A549 (cell line): ENCODE results near the gene SHC1. TPM values are rescaled to one million over a fixed set of nuclear protein-coding genes. Genes with fewer than 3 reads are reported as not detected.

ENCODE experiments used
- ATAC-seq, 2 experiments: fragments of 200-7000 bp in 1 of 2; fragments of >200 bp in 1 of 2; cut with Nextera tagmentation in 1 of 2; cut with Tn5 transposase in 1 of 2; 3 replicates each; pipeline versions ENCODE4 v1.8.0 to v1.9.1; 2018 to 2020; ENCODE audit warnings: mild to moderate bottlenecking in 1 of 2, moderate library complexity in 1 of 2
- CTCF ChIA-PET: fragments of 300-600 bp; sonication (Branson Sonifier 250); formaldehyde crosslinking; extraction: SDS; loops from one replicate; lab custom pipeline; 2021; ENCODE audit warnings: antibody characterized with exemption, inconsistent platforms; lab: Yijun Ruan, JAX
- POLR2A ChIA-PET: fragments of 350-600 bp; formaldehyde crosslinking; extraction: SDS; loops from one replicate; lab custom pipeline; 2021; ENCODE audit warnings: antibody characterized with exemption, inconsistent platforms; lab: Yijun Ruan, JAX
- DNase-seq, 2 experiments: peaks; one replicate each; pipeline versions ENCODE4 v3.0.0 to v3.0.0-alpha.2; 2011 to 2016; ENCODE audit warnings: low read depth in 1 of 2, low spot score in 1 of 2
- FAIRE-seq: peaks from 2 replicates; lab custom pipeline; 2011; peaks lifted over from hg19 to GRCh38; lab: Jason Lieb, UNC
- H3K27ac ChIP-seq, 2 experiments: fragments of >200 bp; sonication (Bioruptor Twin); formaldehyde crosslinking; 3 replicates each; pipeline ENCODE4 v1.5.1; 2016 to 2017
- H3K4me1 ChIP-seq: fragments of >200 bp; sonication (Bioruptor Twin); formaldehyde crosslinking; 3 replicates; pipeline ENCODE4 v1.6.1; 2016
- H3K4me2 ChIP-seq: fragments of >200 bp; sonication (Bioruptor Twin); formaldehyde crosslinking; 3 replicates; pipeline ENCODE4 v1.6.1; 2016
- H3K4me3 ChIP-seq: fragments of >200 bp; sonication (Bioruptor Twin); formaldehyde crosslinking; 3 replicates; pipeline ENCODE4 v1.5.1; 2016
- H3K9me3 ChIP-seq: fragments of >200 bp; sonication (Bioruptor Twin); formaldehyde crosslinking; 3 replicates; pipeline ENCODE4 v1.6.1; 2016
- ATOH8 ChIP-seq: fragments of 250-450 bp; sonication (Bioruptor Pico); IDR thresholded peaks from 2 replicates; pipeline ENCODE4 v1.5.0; 2020; ENCODE audit warnings: low read depth, mild to moderate bottlenecking, moderate library complexity
- BHLHE40 ChIP-seq: IDR thresholded peaks from 2 replicates; pipeline ENCODE4 v1.6.1; 2012; ENCODE audit warnings: low read depth, low read length, inconsistent platforms
- CBX8 ChIP-seq: fragments of 200-600 bp; sonication (generic); IDR thresholded peaks from 2 replicates; pipeline ENCODE4 v1.6.1; 2016
- GATA3 ChIP-seq: IDR thresholded peaks from 2 replicates; pipeline ENCODE4 v1.6.1; 2012; ENCODE audit warnings: borderline replicate concordance
- JUN ChIP-seq, 2 experiments: fragments of >200 bp; sonication (Bioruptor Twin); formaldehyde crosslinking; IDR thresholded peaks; 2 replicates in 1 of 2; 3 replicates in 1 of 2; pipeline ENCODE4 v1.6.1; 2016 to 2017
- KDM5A ChIP-seq: fragments of 200-600 bp; sonication (generic); IDR thresholded peaks from 2 replicates; pipeline ENCODE4 v1.6.1; 2016; ENCODE audit warnings: antibody characterized with exemption, mild to moderate bottlenecking
- MAFK ChIP-seq: fragments of 450-650 bp; IDR thresholded peaks from 2 replicates; pipeline ENCODE4 v1.6.1; 2014; ENCODE audit not compliant: partially characterized antibody
- PBX3 ChIP-seq: IDR thresholded peaks from 2 replicates; pipeline ENCODE4 v1.6.1; 2012
- RNF2 ChIP-seq: fragments of 200-600 bp; sonication (generic); IDR thresholded peaks from 2 replicates; pipeline ENCODE4 v1.6.1; 2016; ENCODE audit warnings: low read depth, mild to moderate bottlenecking, antibody characterized with exemption, moderate library complexity, borderline replicate concordance
- SREBF2 ChIP-seq: fragments of 450-650 bp; IDR thresholded peaks from 2 replicates; pipeline ENCODE4 v1.6.1; 2014; ENCODE audit warnings: mild to moderate bottlenecking, moderate library complexity
- TFCP2L1 ChIP-seq: fragments of 250-450 bp; sonication (Bioruptor Pico); IDR thresholded peaks from 2 replicates; pipeline ENCODE4 v1.5.0; 2021; ENCODE audit warnings: mild to moderate bottlenecking
- USF2 ChIP-seq: fragments of 450-650 bp; IDR thresholded peaks from 2 replicates; pipeline ENCODE4 v1.6.1; 2014; ENCODE audit warnings: antibody characterized with exemption
- ZC3H11A ChIP-seq: fragments of 450-650 bp; IDR thresholded peaks from 2 replicates; pipeline ENCODE4 v1.6.1; 2014; ENCODE audit warnings: antibody characterized with exemption, mild to moderate bottlenecking
- ZNF302 ChIP-seq: fragments of 250-450 bp; sonication (Bioruptor Pico); IDR thresholded peaks from 2 replicates; pipeline ENCODE4 v1.9.0; 2021; ENCODE audit warnings: inconsistent platforms, mild to moderate bottlenecking, moderate library complexity
- ZSCAN20 ChIP-seq: fragments of 250-450 bp; sonication (Bioruptor Pico); IDR thresholded peaks from 2 replicates; pipeline ENCODE4 v1.8.0; 2022; ENCODE audit warnings: mild to moderate bottlenecking, moderate library complexity
- WGBS: methylation state at CpG from one replicate; pipeline ENCODE4 v1.1.6; 2017; ENCODE audit errors: missing lambda C conversion rate; 5-methylcytosine and 5-hydroxymethylcytosine counted together
- polyA plus RNA-seq, 4 experiments: library from polyadenylated mRNA; depleted of rRNA in 3 of 4; stranded (reverse); fragments of >200 nt; fragmentation: RNase III in 1 of 4; extraction: RNeasy Plus Mini Kit Qiagen cat#74134 plus additional on column Dnase treatment in 1 of 4; gene quantifications; 2 replicates in 3 of 4; 3 replicates in 1 of 4; pipeline ENCODE4 v1.2.3, GENCODE V29; 2011 to 2017

SHC1 gene
- polyA plus RNA-seq, 2 of the 4 experiments (the other 2 are of a cell fraction) = 118 to 174 TPM

GRCh38 chr1:154940651-154941194, 29.8 kb downstream of the SHC1 start (continued):
- TF ChIP-seq USF2 (no peak), MAFK (no peak)

- H3K9me3 ChIP-seq = no peaks in the 10 kb centered on the region
- POLR2A ChIA-PET = no interaction called here
- no peak overlapping the region for H3K4me2 ChIP-seq
- FAIRE-seq = no peak
- no peak for ATAC-seq
- no peak for TF ChIP-seq TFCP2L1 (CRISPR knock-in tag)
- TF ChIP-seq RNF2 = no peak
- TF ChIP-seq ZSCAN20 (CRISPR knock-in tag) = no peak
- no peak for DNase-seq
- no peak overlapping the region for H3K27ac ChIP-seq
- peaks cover 13% of the 10 kb centered on the region; the same call in 2 of the 3 replicates for H3K4me1 ChIP-seq
- WGBS = 88% methylated on average over 1 of the region's 1 CpG
- H3K4me3 ChIP-seq = no peak overlapping the region
- CTCF ChIA-PET = interaction anchor here (0.7 to 1.4 kb wide), 7 partner anchors 8 to 682 kb away, joined by 3 to 4 read pairs (median 3); no protein-coding TSS in a partner anchor
Observed at GRCh38 chr1:154940213-154940560, 30.4 kb downstream of the SHC1 start.

GRCh38 chr1:154938604-154939399, 31.7 kb downstream of the SHC1 start:
- ATAC-seq (no peak), FAIRE-seq (no peak), DNase-seq (peak in 1 of 2 experiments; percentile 35)
- 93% methylated on average over 7 of the region's 7 CpGs for WGBS
- ChIA-PET CTCF (interaction anchor here (0.7 to 4.3 kb wide), 9 partner anchors 8 to 1262 kb away, joined by 3 to 20 read pairs (median 4); partner anchors contain the start of genes PBXIP1 and PYGO2), POLR2A (no interaction called here)
- Histone ChIP-seq H3K4me2 (no peak overlapping the region), H3K27ac (no peak overlapping the region), H3K4me1 (peaks cover 13% of the 10 kb centered on the region; the same call in 2 of the 3 replicates), H3K4me3 (no peak overlapping the region), H3K9me3 (no peaks in the 10 kb centered on the region)
- no peak for TF ChIP-seq USF2
- no peak for TF ChIP-seq ZC3H11A
- TF ChIP-seq ATOH8 (CRISPR knock-in tag) = no peak
- no peak for TF ChIP-seq KDM5A
- TF ChIP-seq ZNF302 (CRISPR knock-in tag) = no peak
- no peak for TF ChIP-seq PBX3
- TF ChIP-seq GATA3 = no peak
- TF ChIP-seq CBX8 = no peak
- TF ChIP-seq SREBF2 = no peak
- no peak for TF ChIP-seq JUN (IDR thresholded peaks at IDR 0.05)

- no peak for TF ChIP-seq USF2
- no peak for TF ChIP-seq BHLHE40
- Histone ChIP-seq H3K4me3 (peak overlapping the region; percentile 61; the same call in 2 of the 3 replicates), H3K4me2 (peak overlapping the region; percentile 92), H3K9me3 (no peaks in the 10 kb centered on the region), H3K4me1 (peaks cover 13% of the 10 kb centered on the region; the same call in 2 of the 3 replicates), H3K27ac (peak overlapping the region; percentile 97 to 98; a peak in 5 of 6 replicates)
- FAIRE-seq (no peak), ATAC-seq (no peak), DNase-seq (no peak)
- 87% methylated on average over 8 of the region's 8 CpGs for WGBS
- POLR2A ChIA-PET = no interaction called here
- CTCF ChIA-PET = interaction anchor here (1.0 to 4.3 kb wide), 9 partner anchors 8 to 457 kb away, joined by 3 to 20 read pairs (median 4); partner anchors contain the start of genes PBXIP1 and PYGO2
Observed at GRCh38 chr1:154937988-154938386, 32.6 kb downstream of the SHC1 start.
